GM23248 (cell line): ENCODE measurements around the gene FZD10.

Source experiments
- EZH2 ChIP-seq: fragments of 200-600 bp; sonication (generic); IDR thresholded peaks from 2 replicates; pipeline ENCODE4 v1.6.1; 2018; ENCODE audit warnings: antibody characterized with exemption, mild to moderate bottlenecking; ENCODE audit not compliant: insufficient read depth, poor library complexity, severe bottlenecking
- EZH2phosphoT487 ChIP-seq: fragments of 200-600 bp; sonication (generic); IDR thresholded peaks from 2 replicates; pipeline ENCODE4 v1.6.1; 2018; ENCODE audit warnings: antibody characterized with exemption, moderate library complexity, mild to moderate bottlenecking, low read depth; ENCODE audit not compliant: insufficient read depth

GRCh38 chr12:130127912-130128789 is 34.1 kb upstream of the FZD10 start:
- TF ChIP-seq EZH2 (no peak), EZH2phosphoT487 (no peak)
